Coronary artery (tissue), 2 donors: ENCODE measurements around the gene C2CD4C.
"Not testable (repeated sequence)": the region's sequence is repeated elsewhere in the genome, so short reads cannot be mapped to it uniquely, and the experiment has no call there.

Experiments
- DNase-seq: peaks from one replicate; pipeline ENCODE4 v3.0.0-alpha.2; 2017; ENCODE audit warnings: low spot score
- H3K27ac ChIP-seq, 2 donors: fragments of 200-600 bp; sonication (generic); one replicate each; pipeline ENCODE4 v1.5.1; 2016 to 2019
- H3K4me3 ChIP-seq: fragments of 200-600 bp; sonication (generic); 2 replicates; pipeline ENCODE4 v1.5.1; 2016; ENCODE audit warnings: mild to moderate bottlenecking, moderate library complexity
- TF ChIP-seq, protein P1 (sequence below): fragments of 200-600 bp; sonication (generic); IDR thresholded peaks from one replicate; pipeline ENCODE4 v1.5.1; 2019; ENCODE audit warnings: antibody characterized with exemption

Gene C2CD4C

DNA sequence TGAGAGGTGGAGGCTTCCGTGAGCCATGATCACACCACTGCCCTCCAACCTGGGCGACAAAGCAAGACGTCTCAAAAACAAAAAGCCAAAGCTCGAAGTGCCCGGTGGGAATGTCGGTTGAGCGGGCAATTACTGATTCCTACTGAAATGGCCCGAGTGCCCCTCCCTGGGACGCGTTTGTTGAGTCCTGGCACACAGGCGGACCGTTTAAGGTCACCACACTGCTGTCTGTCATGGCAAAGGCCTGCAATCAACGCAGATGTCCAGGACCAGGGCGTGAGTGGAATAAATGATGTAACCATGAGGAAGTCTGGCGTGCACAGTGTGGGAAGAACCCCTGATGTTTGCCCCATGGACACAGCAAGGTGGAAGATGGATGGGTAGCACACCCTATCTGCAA, 19.2 kb upstream of the C2CD4C start:
- DNase-seq, result no peak
- TF ChIP-seq, protein P1, sequence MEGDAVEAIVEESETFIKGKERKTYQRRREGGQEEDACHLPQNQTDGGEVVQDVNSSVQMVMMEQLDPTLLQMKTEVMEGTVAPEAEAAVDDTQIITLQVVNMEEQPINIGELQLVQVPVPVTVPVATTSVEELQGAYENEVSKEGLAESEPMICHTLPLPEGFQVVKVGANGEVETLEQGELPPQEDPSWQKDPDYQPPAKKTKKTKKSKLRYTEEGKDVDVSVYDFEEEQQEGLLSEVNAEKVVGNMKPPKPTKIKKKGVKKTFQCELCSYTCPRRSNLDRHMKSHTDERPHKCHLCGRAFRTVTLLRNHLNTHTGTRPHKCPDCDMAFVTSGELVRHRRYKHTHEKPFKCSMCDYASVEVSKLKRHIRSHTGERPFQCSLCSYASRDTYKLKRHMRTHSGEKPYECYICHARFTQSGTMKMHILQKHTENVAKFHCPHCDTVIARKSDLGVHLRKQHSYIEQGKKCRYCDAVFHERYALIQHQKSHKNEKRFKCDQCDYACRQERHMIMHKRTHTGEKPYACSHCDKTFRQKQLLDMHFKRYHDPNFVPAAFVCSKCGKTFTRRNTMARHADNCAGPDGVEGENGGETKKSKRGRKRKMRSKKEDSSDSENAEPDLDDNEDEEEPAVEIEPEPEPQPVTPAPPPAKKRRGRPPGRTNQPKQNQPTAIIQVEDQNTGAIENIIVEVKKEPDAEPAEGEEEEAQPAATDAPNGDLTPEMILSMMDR, result no peak
- Histone ChIP-seq H3K4me3 (no peak overlapping the region), H3K27ac (no peak overlapping the region)

DNA sequence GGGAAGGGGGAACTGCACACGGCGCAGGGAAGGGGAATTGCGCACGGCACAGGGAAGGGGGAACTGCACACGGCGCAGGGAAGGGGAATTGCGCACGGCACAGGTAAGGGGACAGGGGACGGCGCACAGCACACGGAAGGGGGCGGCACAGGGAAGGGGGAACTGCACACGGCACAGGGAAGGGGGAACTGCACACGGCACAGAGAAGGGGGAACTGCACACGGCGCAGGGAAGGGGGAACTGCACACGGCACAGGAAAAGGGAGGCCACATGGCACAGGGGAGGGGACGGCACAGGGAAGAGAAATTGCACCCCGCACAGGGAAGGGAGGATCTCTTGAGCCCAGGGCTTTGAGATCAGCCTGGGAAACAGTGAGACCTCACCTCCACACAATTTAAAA, 18.7 kb upstream of the C2CD4C start:
- DNase-seq, H3K27ac ChIP-seq, H3K4me3 ChIP-seq: not testable (repeated sequence)

DNA sequence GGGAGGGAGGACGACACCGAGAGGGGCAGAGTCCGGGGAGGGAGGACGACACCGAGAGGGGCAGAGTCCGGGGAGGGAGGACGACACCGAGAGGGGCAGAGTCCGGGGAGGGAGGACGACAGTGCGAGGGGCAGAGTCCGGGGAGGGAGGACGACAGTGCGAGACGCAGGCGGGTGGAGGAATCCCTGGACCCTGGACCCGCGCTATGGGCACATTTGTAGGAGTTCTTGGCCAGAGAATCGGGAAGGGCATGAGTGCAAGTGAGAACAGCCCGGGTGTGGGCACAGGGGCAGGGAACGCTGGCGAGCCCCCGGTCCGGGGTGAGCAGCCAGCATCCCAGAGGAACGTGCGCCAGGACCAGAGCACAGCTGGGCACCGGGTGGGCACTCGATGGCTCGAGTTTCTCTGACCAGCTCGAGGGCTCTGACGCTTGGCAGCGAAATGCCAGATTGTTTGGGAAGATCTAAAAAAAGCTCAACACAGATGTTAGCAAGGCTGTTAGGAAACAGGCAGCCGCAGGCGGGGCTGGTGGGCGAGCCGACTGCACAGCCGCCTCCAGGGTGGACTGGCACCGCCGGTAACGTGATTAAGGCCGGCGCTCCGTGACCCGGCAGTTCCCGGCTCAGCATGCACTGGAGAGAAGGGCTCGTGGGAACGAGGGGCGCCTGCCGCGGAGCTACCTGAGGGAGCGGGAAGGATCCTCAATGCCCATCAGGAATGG, 17.9 kb upstream of the C2CD4C start:
- Histone ChIP-seq H3K27ac (no peak overlapping the region), H3K4me3 (no peak overlapping the region)
- no peak for DNase-seq
- TF ChIP-seq, protein P1, result no peak

DNA sequence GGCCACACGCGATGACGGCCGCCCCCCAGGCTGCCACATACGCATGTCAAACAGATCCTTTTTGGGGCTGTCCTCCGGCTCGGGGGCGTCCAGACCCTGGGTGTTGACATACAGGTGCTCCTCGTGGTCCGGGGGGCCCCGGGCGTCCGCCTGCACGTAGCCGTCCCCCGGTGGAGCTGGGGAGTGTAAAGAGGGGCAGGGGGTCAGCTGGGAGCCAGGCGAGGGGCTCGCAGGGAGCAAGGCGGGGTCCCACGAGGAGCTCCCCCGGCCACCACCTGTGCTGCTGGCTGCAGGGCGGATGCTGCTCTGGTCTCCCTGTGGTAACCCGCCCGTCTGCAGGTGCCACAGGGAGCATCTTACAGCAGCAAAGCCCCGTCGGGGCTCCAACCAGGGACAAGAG, 16.1 kb upstream of the C2CD4C start:
- Histone ChIP-seq H3K4me3 (no peak overlapping the region), H3K27ac (no peak overlapping the region)
- TF ChIP-seq, protein P1, result no peak
- no peak for DNase-seq

DNA sequence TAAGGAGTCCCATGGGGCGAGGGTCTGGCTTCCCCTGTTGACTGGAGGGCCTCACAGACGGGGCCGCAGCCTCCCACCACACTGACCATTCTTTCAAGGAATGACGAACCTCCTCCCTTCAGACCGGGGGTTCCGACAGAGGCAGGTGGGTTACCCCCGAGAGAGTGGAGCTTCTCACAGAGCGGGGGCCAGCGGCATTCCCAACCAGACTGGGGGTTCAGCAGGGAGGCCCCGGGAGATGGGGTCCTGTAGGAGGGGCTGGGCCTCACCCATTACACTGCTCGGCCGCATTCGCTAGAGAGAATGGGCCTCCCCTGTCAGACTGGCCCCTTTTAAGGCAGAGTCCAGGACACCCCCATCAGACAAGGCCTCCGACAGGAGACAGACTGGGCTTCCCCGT, 15.6 kb upstream of the C2CD4C start:
- no peak for DNase-seq
- TF ChIP-seq, protein P1, result no peak
- Histone ChIP-seq H3K27ac (no peak overlapping the region), H3K4me3 (no peak overlapping the region)

DNA sequence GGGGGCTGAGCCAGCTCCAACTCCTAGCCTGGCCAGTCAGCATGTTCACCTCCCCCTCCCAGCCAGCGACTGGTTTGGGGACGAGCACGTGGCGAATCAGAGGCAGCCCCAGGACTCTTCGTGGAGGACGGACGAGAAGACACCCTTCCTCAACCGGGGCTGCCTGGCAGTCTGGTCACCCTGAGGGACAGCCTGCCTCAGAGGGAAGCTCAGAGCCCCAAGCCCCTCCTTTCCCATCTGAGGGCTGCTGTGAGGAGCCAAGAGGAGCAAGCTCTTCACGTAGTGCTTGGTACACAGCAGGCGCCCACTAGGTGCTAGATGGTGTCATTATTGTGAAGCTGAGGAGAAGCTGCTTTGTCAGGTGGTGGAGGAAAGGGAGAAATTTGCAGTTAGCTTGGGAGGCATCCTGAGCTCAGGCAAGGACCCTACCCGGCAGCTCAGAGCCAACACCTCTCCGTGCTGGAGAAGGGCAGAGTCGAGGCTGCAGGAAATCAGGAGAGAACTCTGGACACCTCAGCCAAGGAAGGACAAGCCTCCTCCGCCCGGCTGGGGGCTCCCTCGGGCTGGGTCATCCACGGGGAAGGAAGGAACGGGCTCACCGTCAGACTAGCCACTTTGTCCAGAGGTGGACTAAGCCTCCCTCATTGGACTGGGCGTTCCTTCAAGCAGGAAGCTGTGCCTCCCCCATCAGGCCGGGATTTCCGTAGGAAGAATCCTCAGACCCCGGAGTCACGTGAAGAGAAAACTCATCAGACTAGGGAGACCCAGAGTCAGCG, 14.9 kb upstream of the C2CD4C start:
- Histone ChIP-seq H3K4me3 (no peak overlapping the region), H3K27ac (no peak overlapping the region)
- TF ChIP-seq, protein P1, result no peak
- DNase-seq, result no peak

DNA sequence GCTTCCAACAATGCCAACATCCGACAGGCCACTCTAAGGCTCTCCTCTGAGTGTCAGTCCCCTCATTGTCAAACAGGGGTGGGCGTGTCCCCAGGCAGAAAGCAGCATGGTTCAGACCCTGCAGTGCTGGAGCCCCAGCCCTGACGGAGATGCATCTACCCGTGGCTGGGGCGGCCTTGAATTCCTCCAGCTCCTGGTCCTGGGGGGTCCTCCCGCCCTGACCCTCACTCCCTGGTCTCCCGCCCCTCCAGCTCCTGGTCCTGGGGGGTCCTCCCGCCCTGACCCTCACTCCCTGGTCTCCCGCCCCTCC, 13.9 kb upstream of the C2CD4C start:
- DNase-seq, H3K27ac ChIP-seq, H3K4me3 ChIP-seq: not testable (repeated sequence)

DNA sequence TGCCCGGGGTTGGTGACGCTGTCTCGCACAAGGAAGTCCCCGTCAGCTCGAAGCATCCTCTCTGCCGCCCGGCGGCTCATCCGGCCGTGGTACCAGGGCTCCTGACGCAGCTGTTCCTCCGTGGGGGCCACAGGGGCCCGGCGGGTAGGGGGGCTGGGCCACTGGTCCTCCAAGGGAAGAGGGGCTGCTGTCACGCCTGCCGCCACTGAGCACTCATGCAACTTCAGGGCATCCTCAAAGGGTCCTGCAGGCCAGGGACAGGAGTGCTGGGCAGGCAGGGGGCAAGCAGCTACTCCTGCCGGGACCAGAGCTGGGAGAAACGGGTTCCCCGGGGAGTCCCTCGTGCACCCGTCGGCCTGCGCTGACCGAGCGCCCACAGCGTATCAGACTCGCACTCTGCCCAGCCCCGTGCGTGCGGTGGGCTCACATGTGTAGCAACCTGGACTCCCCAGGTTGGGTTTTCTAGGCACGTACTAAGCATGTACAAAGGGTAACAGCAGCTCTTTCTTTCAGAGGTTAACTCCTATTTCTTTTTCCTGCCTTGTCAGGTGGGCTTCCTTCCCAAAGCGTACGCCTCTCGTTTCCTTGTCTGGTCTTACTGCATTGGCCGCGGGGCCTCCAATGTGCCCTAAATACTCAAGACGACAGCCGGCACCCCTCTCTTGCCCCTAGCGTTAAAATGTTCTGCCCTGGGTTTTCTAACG, 13.4 kb upstream of the C2CD4C start:
- TF ChIP-seq, protein P1, result no peak
- Histone ChIP-seq H3K27ac (no peak overlapping the region), H3K4me3 (no peak overlapping the region)
- no peak for DNase-seq
